ENCODE data around the gene PRR5L.

GRCh38 chr11:36451045-36451444 is 155.0 kb downstream of the PRR5L start:
- TF ChIP-seq POLR2A (IDR thresholded peaks at IDR 0.05) = no peak
- no peak for TF ChIP-seq CTCF (IDR thresholded peaks at IDR 0.05)
